Testis (tissue), 2 donors: ENCODE data around the gene TRUB1.

Experiments used
- CTCF ChIP-seq, 3 experiments: fragments of 450-650 bp in 2 of 3; fragments of 200-600 bp in 1 of 3; sonication (generic) in 1 of 3; IDR thresholded peaks; one replicate each; pipeline ENCODE4 v1.5.1; 2016 to 2019; ENCODE audit warnings: antibody characterized with exemption in 3 of 3, mild to moderate bottlenecking in 2 of 3, moderate library complexity in 1 of 3
- POLR2A ChIP-seq: fragments of 450-650 bp; IDR thresholded peaks from one replicate; pipeline ENCODE4 v1.6.1; 2017; ENCODE audit warnings: antibody characterized with exemption, mild to moderate bottlenecking, moderate library complexity

GRCh38 chr10:115026056-115026745 is 88.2 kb downstream of the TRUB1 start:
- TF ChIP-seq CTCF (IDR thresholded peaks at IDR 0.05) (no peak), POLR2A (no peak)
